CD4-positive, alpha-beta memory T cell (primary cell): ENCODE data around the gene XPNPEP2. TPM values are rescaled to one million over a fixed set of nuclear protein-coding genes. Genes with fewer than 3 reads are reported as not detected.

ENCODE experiments used
- CTCF ChIA-PET: fragments of 350-600 bp; sonication (Branson Sonifier 250); formaldehyde crosslinking; loops from one replicate; lab custom pipeline; 2021; ENCODE audit warnings: inconsistent platforms; ENCODE audit not compliant: partially characterized antibody; lab: Charles Lee
- POLR2A ChIA-PET: fragments of 350-600 bp; sonication (Branson Sonifier 250); formaldehyde crosslinking; loops from one replicate; lab custom pipeline; 2021; ENCODE audit not compliant: partially characterized antibody; lab: Charles Lee
- DNase-seq, 5 donors: peaks; one replicate each; pipeline versions ENCODE4 v3.0.0 to v3.0.0-alpha.2; 2020 to 2022; ENCODE audit warnings: mixed read lengths in 1 of 5
- H3K27ac ChIP-seq: one replicate; pipeline ENCODE4 v1.7.0; 2013; ENCODE audit warnings: low read depth, low read length
- H3K27me3 ChIP-seq: 2 replicates; pipeline ENCODE4 v1.7.0; 2013; ENCODE audit warnings: mild to moderate bottlenecking, low read length, moderate library complexity; ENCODE audit not compliant: insufficient read depth
- H3K36me3 ChIP-seq: 2 replicates; pipeline ENCODE4 v1.7.0; 2013; ENCODE audit warnings: mild to moderate bottlenecking, low read length, moderate library complexity; ENCODE audit not compliant: insufficient read depth
- H3K4me1 ChIP-seq: 2 replicates; pipeline ENCODE4 v1.7.0; 2013; ENCODE audit warnings: mild to moderate bottlenecking, low read length, moderate library complexity; ENCODE audit not compliant: insufficient read depth
- H3K4me3 ChIP-seq, 2 donors: one replicate each; pipeline ENCODE4 v1.7.0; 2013; ENCODE audit warnings: low read length in 2 of 2, mild to moderate bottlenecking in 1 of 2
- H3K9me3 ChIP-seq, 2 donors: one replicate each; pipeline ENCODE4 v1.7.0; 2013; ENCODE audit warnings: low read length in 2 of 2, control low read depth in 1 of 2; ENCODE audit not compliant: control insufficient read depth in 1 of 2
- H3K27ac Mint-ChIP-seq, 7 donors: one replicate each; pipeline ENCODE4 v1.8.0; 2020 to 2021; ENCODE audit warnings: mixed read lengths in 7 of 7, mild to moderate bottlenecking in 6 of 7, inconsistent platforms in 3 of 7, moderate library complexity in 3 of 7
- H3K27me3 Mint-ChIP-seq, 2 donors: one replicate each; pipeline ENCODE4 v1.8.0; 2020 to 2021; ENCODE audit warnings: mixed read lengths in 2 of 2
- H3K36me3 Mint-ChIP-seq, 2 donors: one replicate each; pipeline ENCODE4 v1.8.0; 2020 to 2021; ENCODE audit warnings: mixed read lengths in 2 of 2, inconsistent platforms in 1 of 2, mild to moderate bottlenecking in 1 of 2
- H3K4me1 Mint-ChIP-seq, 4 donors: one replicate each; pipeline ENCODE4 v1.8.0; 2020 to 2021; ENCODE audit warnings: mixed read lengths in 4 of 4, mild to moderate bottlenecking in 1 of 4
- H3K4me3 Mint-ChIP-seq, 8 donors: one replicate each; pipeline ENCODE4 v1.8.0; 2020 to 2021; ENCODE audit warnings: mixed read lengths in 8 of 8, mild to moderate bottlenecking in 7 of 8, moderate library complexity in 6 of 8, inconsistent platforms in 3 of 8
- H3K9me3 Mint-ChIP-seq, 8 donors: one replicate each; pipeline ENCODE4 v1.8.0; 2020 to 2021; ENCODE audit warnings: mixed read lengths in 8 of 8, mild to moderate bottlenecking in 5 of 8, inconsistent platforms in 3 of 8, moderate library complexity in 1 of 8
- intact Hi-C: fragments of 100-400 bp; cut with micrococcal nuclease; formaldehyde crosslinking; loops from one replicate; pipeline ENCODE4 v1.15.1; 2023
- polyA plus RNA-seq, 2 donors: library from polyadenylated mRNA; unstranded; fragments of 300-500 nt; fragmentation: Illumina TruSeq; gene quantifications; one replicate each; pipeline ENCODE4 v1.2.3, GENCODE V29; 2021
- total RNA-seq, 2 experiments: library from RNA; stranded (reverse); gene quantifications; one replicate each; pipeline ENCODE4 v1.2.3, GENCODE V29; 2021

XPNPEP2 gene
- total and polyA plus RNA-seq, 4 experiments from 2014 or later = 0.32 to 0.90 (median 0.41) TPM

GRCh38 chrX:129755779-129756650 is 17.2 kb downstream of the XPNPEP2 start:
- CTCF ChIA-PET = interaction anchor here (0.9 to 5.9 kb wide), 15 partner anchors 11 to 273 kb away, joined by 3 to 31 read pairs (median 6); partner anchors contain the start of gene SASH3
- Mint-ChIP-seq H3K27ac (peak overlapping the region; percentile 53 to 90 (median 86)), H3K36me3 (no peaks in the 10 kb centered on the region), H3K9me3 (no peaks in the 10 kb centered on the region), H3K4me1 (peaks cover 39 to 80% (median 58%) of the 10 kb centered on the region in 4 donors), H3K4me3 (peak overlapping the region; percentile 59 to 80 (median 70)), H3K27me3 (no peaks in the 10 kb centered on the region)
- Histone ChIP-seq H3K4me3 (peak overlapping the region in 1 of 2 donors; percentile 33), H3K27me3 (no peaks in the 10 kb centered on the region), H3K4me1 (peaks cover 67% of the 10 kb centered on the region), H3K36me3 (no peaks in the 10 kb centered on the region), H3K27ac (peak overlapping the region; percentile 38), H3K9me3 (no peaks in the 10 kb centered on the region)
- POLR2A ChIA-PET = interaction anchor here (0.9 to 35.3 kb wide), 6 partner anchors 12 to 164 kb away, joined by 3 to 1390 read pairs (median 4); partner anchors contain the start of gene SASH3
- intact Hi-C loops = loop anchor here (1.0 to 5.0 kb wide), 2 partner anchors 41 to 67 kb away; no protein-coding TSS in a partner anchor
- DNase-seq = peak in 2 of 5 donors; percentile 36 to 42

- Histone ChIP-seq H3K4me1 (peaks cover 82% of the 10 kb centered on the region), H3K4me3 (no peak overlapping the region), H3K27ac (peak overlapping the region; percentile 54), H3K36me3 (no peaks in the 10 kb centered on the region), H3K9me3 (no peaks in the 10 kb centered on the region), H3K27me3 (no peaks in the 10 kb centered on the region)
- ChIA-PET CTCF (interaction anchor here (0.8 to 5.9 kb wide), 14 partner anchors 8 to 121 kb away, joined by 3 to 31 read pairs (median 5); partner anchors contain the start of gene SASH3), POLR2A (interaction anchor here (0.8 to 35.3 kb wide), 8 partner anchors 23 to 326 kb away, joined by 3 to 1390 read pairs (median 4); partner anchors contain the start of genes SASH3 and UTP14A)
- Mint-ChIP-seq H3K4me1 (peaks cover 39 to 76% (median 56%) of the 10 kb centered on the region in 4 donors), H3K27ac (peak overlapping the region; percentile 84 to 95 (median 91)), H3K27me3 (no peaks in the 10 kb centered on the region), H3K36me3 (no peaks in the 10 kb centered on the region), H3K9me3 (no peaks in the 10 kb centered on the region), H3K4me3 (peak overlapping the region; percentile 58 to 78 (median 67))
- intact Hi-C loops = loop anchor here (1.0 to 5.0 kb wide), 3 partner anchors 10 to 38 kb away; no protein-coding TSS in a partner anchor
- peak; percentile 63 to 73 (median 69) for DNase-seq
Observed at GRCh38 chrX:129759576-129760061, 20.8 kb downstream of the XPNPEP2 start.

GRCh38 chrX:129760155-129760554 is 21.4 kb downstream of the XPNPEP2 start:
- Histone ChIP-seq H3K27ac (peak overlapping the region; percentile 54), H3K9me3 (no peaks in the 10 kb centered on the region), H3K4me1 (peaks cover 76% of the 10 kb centered on the region), H3K4me3 (no peak overlapping the region), H3K36me3 (no peaks in the 10 kb centered on the region), H3K27me3 (no peaks in the 10 kb centered on the region)
- no peak for DNase-seq
- Mint-ChIP-seq H3K36me3 (no peaks in the 10 kb centered on the region), H3K4me1 (peaks cover 36 to 71% (median 52%) of the 10 kb centered on the region in 4 donors), H3K27ac (peak overlapping the region; percentile 84 to 95 (median 91)), H3K4me3 (peak overlapping the region in 7 of 8 donors; percentile 26 to 78 (median 60)), H3K9me3 (no peaks in the 10 kb centered on the region), H3K27me3 (no peaks in the 10 kb centered on the region)
- ChIA-PET POLR2A (interaction anchor here (0.8 to 35.3 kb wide), 7 partner anchors 24 to 326 kb away, joined by 4 to 1390 read pairs (median 5); partner anchors contain the start of genes SASH3 and UTP14A), CTCF (interaction anchor here (0.8 to 5.9 kb wide), 12 partner anchors 8 to 82 kb away, joined by 3 to 31 read pairs (median 5); partner anchors contain the start of gene SASH3)
- intact Hi-C loops = no loop called here

- no peaks in the 10 kb centered on the region for H3K36me3 ChIP-seq
- intact Hi-C loops = no loop called here
- no peak overlapping the region for H3K4me3 ChIP-seq
- CTCF ChIA-PET = interaction anchor here (2.0 kb wide), 1 partner anchor 8 kb away, joined by 5 read pairs; no protein-coding TSS in a partner anchor
- POLR2A ChIA-PET = interaction anchor here (1.4 to 35.3 kb wide), 2 partner anchors 24 to 145 kb away, joined by 5 to 1390 read pairs; partner anchors contain the start of genes SASH3 and UTP14A
- peaks cover 68% of the 10 kb centered on the region for H3K4me1 ChIP-seq
- Mint-ChIP-seq H3K36me3 (no peaks in the 10 kb centered on the region), H3K27ac (peak overlapping the region in 5 of 7 donors; percentile 18 to 91 (median 62)), H3K9me3 (no peaks in the 10 kb centered on the region), H3K4me1 (peaks cover 33 to 65% (median 48%) of the 10 kb centered on the region in 4 donors), H3K4me3 (peak overlapping the region in 1 of 8 donors; percentile 9), H3K27me3 (no peaks in the 10 kb centered on the region)
- no peaks in the 10 kb centered on the region for H3K9me3 ChIP-seq
- no peak for DNase-seq
- peak overlapping the region; percentile 54 for H3K27ac ChIP-seq
- H3K27me3 ChIP-seq = no peaks in the 10 kb centered on the region
Observed at GRCh38 chrX:129760981-129761380, 22.2 kb downstream of the XPNPEP2 start.

- no peak overlapping the region for H3K4me3 Mint-ChIP-seq
- Histone ChIP-seq H3K4me1 (peaks cover 65% of the 10 kb centered on the region), H3K27me3 (no peaks in the 10 kb centered on the region), H3K9me3 (no peaks in the 10 kb centered on the region), H3K36me3 (no peaks in the 10 kb centered on the region), H3K27ac (no peak overlapping the region), H3K4me3 (no peak overlapping the region)
- H3K9me3 Mint-ChIP-seq = no peaks in the 10 kb centered on the region
- POLR2A ChIA-PET = interaction anchor here (35.3 kb wide), 1 partner anchor 24 kb away, joined by 1390 read pairs; the partner anchor contains the start of gene SASH3
- no peaks in the 10 kb centered on the region for H3K36me3 Mint-ChIP-seq
- no peaks in the 10 kb centered on the region for H3K27me3 Mint-ChIP-seq
- peak overlapping the region in 5 of 7 donors; percentile 8 to 81 (median 62) for H3K27ac Mint-ChIP-seq
- intact Hi-C loops = no loop called here
- DNase-seq = no peak
- CTCF ChIA-PET = no interaction called here
- peaks cover 32 to 62% (median 46%) of the 10 kb centered on the region in 4 donors for H3K4me1 Mint-ChIP-seq
Observed at GRCh38 chrX:129761596-129761995, 22.8 kb downstream of the XPNPEP2 start.

GRCh38 chrX:129762448-129762847 is 23.7 kb downstream of the XPNPEP2 start:
- H3K9me3 Mint-ChIP-seq = peaks cover 0 to under 1% (median 0%) of the 10 kb centered on the region in 8 donors
- Histone ChIP-seq H3K27me3 (no peaks in the 10 kb centered on the region), H3K4me1 (peaks cover 66% of the 10 kb centered on the region), H3K36me3 (no peaks in the 10 kb centered on the region), H3K4me3 (no peak overlapping the region), H3K27ac (no peak overlapping the region), H3K9me3 (no peaks in the 10 kb centered on the region)
- H3K27ac Mint-ChIP-seq = peak overlapping the region in 2 of 7 donors; percentile 27 to 35
- intact Hi-C loops = no loop called here
- ChIA-PET CTCF (interaction anchor here (1.0 to 1.7 kb wide), 2 partner anchors 11 to 19 kb away, joined by 3 to 4 read pairs; no protein-coding TSS in a partner anchor), POLR2A (interaction anchor here (35.3 kb wide), 1 partner anchor 23 kb away, joined by 1390 read pairs; the partner anchor contains the start of gene SASH3)
- H3K4me1 Mint-ChIP-seq = peaks cover 33 to 64% (median 47%) of the 10 kb centered on the region in 4 donors
- DNase-seq = no peak
- H3K36me3 Mint-ChIP-seq = no peaks in the 10 kb centered on the region
- no peak overlapping the region for H3K4me3 Mint-ChIP-seq
- H3K27me3 Mint-ChIP-seq = no peaks in the 10 kb centered on the region
